ENCODE measurements around the gene PPP1R36.
A peak's percentile ranks its signal among the peaks of the same experiment; 100 is the strongest.

PPP1R36 gene

GRCh38 chr14:64549791-64550620 is at the start of gene PPP1R36:
PPP1R36 (plus strand) TSS chr14:64549961; CDS start chr14:64549998, 37 bp downstream.
- ATAC-seq (peak; percentile 97), DNase-seq (ENCODE audit: low spot score in 2 of 2) (peak; percentile 38 to 59)
- Mint-ChIP-seq H3K9me3 (no peaks in the 10 kb centered on the region), H3K36me3 (no peaks in the 10 kb centered on the region), H3K27ac (peak within 1 kb of the TSS; percentile 44), H3K4me1 (peaks cover 12% of the 10 kb centered on the region), H3K4me3 (peak within 1 kb of the TSS; percentile 52)

- DNase-seq (ENCODE audit: low spot score in 2 of 2) (no peak), ATAC-seq (no peak)
- no peaks in the 10 kb centered on the region for H3K9me3 Mint-ChIP-seq
- H3K4me3 Mint-ChIP-seq: peak overlapping the region; percentile 87
- peak overlapping the region; percentile 100 for H3K27ac Mint-ChIP-seq
- peaks cover 95% of the 10 kb centered on the region for H3K36me3 Mint-ChIP-seq
- peaks cover 24% of the 10 kb centered on the region for H3K4me1 Mint-ChIP-seq
These were observed 49.7 kb upstream of the PPP1R36 start for GRCh38 chr14:64500088-64500487.

- Mint-ChIP-seq H3K4me3 (peak overlapping the region; percentile 87), H3K27ac (peak overlapping the region; percentile 100), H3K9me3 (no peaks in the 10 kb centered on the region), H3K4me1 (peaks cover 23% of the 10 kb centered on the region), H3K36me3 (peaks cover 95% of the 10 kb centered on the region)
- DNase-seq (ENCODE audit: low spot score in 2 of 2) (no peak), ATAC-seq (no peak)
These were observed 48.2 kb upstream of the PPP1R36 start for GRCh38 chr14:64501411-64502171.

- Mint-ChIP-seq H3K27ac (peak overlapping the region; percentile 100), H3K4me3 (peak overlapping the region; percentile 87), H3K4me1 (peaks cover 23% of the 10 kb centered on the region), H3K36me3 (peaks cover 95% of the 10 kb centered on the region), H3K9me3 (no peaks in the 10 kb centered on the region)
- ATAC-seq: no peak
- DNase-seq (ENCODE audit: low spot score in 2 of 2): no peak
These were observed 47.3 kb upstream of the PPP1R36 start for GRCh38 chr14:64502456-64502855.

GRCh38 chr14:64502887-64503433 is 46.8 kb upstream of the PPP1R36 start:
- peaks cover 28% of the 10 kb centered on the region for H3K4me1 Mint-ChIP-seq
- no peaks in the 10 kb centered on the region for H3K9me3 Mint-ChIP-seq
- peak overlapping the region; percentile 100 for H3K27ac Mint-ChIP-seq
- no peak for ATAC-seq
- H3K4me3 Mint-ChIP-seq: peak overlapping the region; percentile 87
- H3K36me3 Mint-ChIP-seq: peaks cover 95% of the 10 kb centered on the region
- no peak for DNase-seq (ENCODE audit: low spot score in 2 of 2)

GRCh38 chr14:64503434-64504309 is 46.1 kb upstream of the PPP1R36 start, which contains the start of gene ZBTB25:
ZBTB25 (minus strand) TSS chr14:64503838; CDS start chr14:64490533, 13,305 bp downstream.
- peaks cover 35% of the 10 kb centered on the region for H3K4me1 Mint-ChIP-seq
- H3K36me3 Mint-ChIP-seq: peaks cover 95% of the 10 kb centered on the region
- peak within 1 kb of the TSS; percentile 100 for H3K27ac Mint-ChIP-seq

GRCh38 chr14:64504310-64504896 is 45.4 kb upstream of the PPP1R36 start, which contains the start of gene ZBTB1:
ZBTB1 (plus strand) TSS chr14:64504770; CDS start chr14:64521505, 16,735 bp downstream.
- peaks cover 95% of the 10 kb centered on the region for H3K36me3 Mint-ChIP-seq
- peak within 1 kb of the TSS; percentile 100 for H3K27ac Mint-ChIP-seq
- H3K9me3 Mint-ChIP-seq: no peaks in the 10 kb centered on the region
- H3K4me3 Mint-ChIP-seq: peak within 1 kb of the TSS; percentile 87
- DNase-seq (ENCODE audit: low spot score in 2 of 2) (peak; percentile 69 to 91), ATAC-seq (peak; percentile 71)
- peaks cover 41% of the 10 kb centered on the region for H3K4me1 Mint-ChIP-seq

More at GRCh38 chr14:64503434-64504309, 46.1 kb upstream of the PPP1R36 start, which contains the start of gene ZBTB25:
- ATAC-seq (peak; percentile 79), DNase-seq (ENCODE audit: low spot score in 2 of 2) (peak; percentile 78 to 98)
- Mint-ChIP-seq H3K4me3 (peak within 1 kb of the TSS; percentile 87), H3K9me3 (no peaks in the 10 kb centered on the region)

- Mint-ChIP-seq H3K4me3 (peak overlapping the region; percentile 87), H3K36me3 (peaks cover 95% of the 10 kb centered on the region), H3K27ac (peak overlapping the region; percentile 100), H3K9me3 (no peaks in the 10 kb centered on the region), H3K4me1 (peaks cover 41% of the 10 kb centered on the region)
- ATAC-seq (peak; percentile 50), DNase-seq (ENCODE audit: low spot score in 2 of 2) (peak; percentile 61 to 89)
These were observed 44.6 kb upstream of the PPP1R36 start for GRCh38 chr14:64504897-64505794.

GRCh38 chr14:64506721-64507120 is 43.0 kb upstream of the PPP1R36 start:
- Mint-ChIP-seq H3K27ac (peak overlapping the region; percentile 100), H3K36me3 (peaks cover 90% of the 10 kb centered on the region), H3K4me1 (peaks cover 46% of the 10 kb centered on the region), H3K4me3 (peak overlapping the region; percentile 87), H3K9me3 (no peaks in the 10 kb centered on the region)
- ATAC-seq (no peak), DNase-seq (ENCODE audit: low spot score in 2 of 2) (no peak)

- H3K27ac Mint-ChIP-seq: peak overlapping the region; percentile 100
- DNase-seq (ENCODE audit: low spot score in 2 of 2): no peak
- H3K9me3 Mint-ChIP-seq: no peaks in the 10 kb centered on the region
- ATAC-seq: no peak
- peaks cover 90% of the 10 kb centered on the region for H3K36me3 Mint-ChIP-seq
- H3K4me1 Mint-ChIP-seq: peaks cover 44% of the 10 kb centered on the region
- H3K4me3 Mint-ChIP-seq: peak overlapping the region; percentile 87
These were observed 42.2 kb upstream of the PPP1R36 start for GRCh38 chr14:64507376-64508156.

- peaks cover 89% of the 10 kb centered on the region for H3K36me3 Mint-ChIP-seq
- H3K4me1 Mint-ChIP-seq: peaks cover 46% of the 10 kb centered on the region
- ATAC-seq (no peak), DNase-seq (ENCODE audit: low spot score in 2 of 2) (no peak)
- peak overlapping the region; percentile 87 for H3K4me3 Mint-ChIP-seq
- no peaks in the 10 kb centered on the region for H3K9me3 Mint-ChIP-seq
- peak overlapping the region; percentile 100 for H3K27ac Mint-ChIP-seq
These were observed 41.5 kb upstream of the PPP1R36 start for GRCh38 chr14:64508215-64508776.

GRCh38 chr14:64509036-64509435 is 40.7 kb upstream of the PPP1R36 start:
- Mint-ChIP-seq H3K9me3 (no peaks in the 10 kb centered on the region), H3K27ac (peak overlapping the region; percentile 11), H3K4me1 (peaks cover 53% of the 10 kb centered on the region), H3K4me3 (peak overlapping the region; percentile 87), H3K36me3 (peaks cover 89% of the 10 kb centered on the region)
- DNase-seq (ENCODE audit: low spot score in 2 of 2) (no peak), ATAC-seq (no peak)

Data from stimulated activated effector memory CD8-positive, alpha-beta T cell treated with anti-CD3 and anti-CD28 coated beads, Interleukin-12 subunit alpha, Interleukin-12 subunit beta, amount 100 ng/mL, for 72 hours (primary cell).